EL (cell line): Measurements from ENCODE around the gene CDK4.

Experiments used
- DNase-seq: peaks from one replicate; pipeline ENCODE4 v3.0.0-alpha.2; 2016

Gene CDK4

GRCh38 chr12:57771873-57772428 lies 19.8 kb upstream of the CDK4 start, which contains the start of gene METTL1:
TSS of gene METTL1 (minus strand) at chr12:57772105. CDS start at chr12:57772083, 22 bp downstream.
- peak; percentile 98 for DNase-seq

- DNase-seq, result peak; percentile 95
Measured at GRCh38 chr12:57771236-57771872, 19.2 kb upstream of the CDK4 start.

GRCh38 chr12:57770734-57771133 lies 18.6 kb upstream of the CDK4 start:
- DNase-seq, result no peak

- no peak for DNase-seq
Measured at GRCh38 chr12:57769594-57769993, 17.5 kb upstream of the CDK4 start.

GRCh38 chr12:57767876-57768275 lies 15.8 kb upstream of the CDK4 start:
- DNase-seq, result no peak

- no peak for DNase-seq
Measured at GRCh38 chr12:57767305-57767698, 15.2 kb upstream of the CDK4 start.

- DNase-seq, result peak; percentile 71
Measured at GRCh38 chr12:57766464-57767304, 14.6 kb upstream of the CDK4 start, which contains the start of gene CYP27B1. TSS of gene CYP27B1 (minus strand) at chr12:57767078. CDS start at chr12:57767041, 37 bp downstream.

- peak; percentile 33 for DNase-seq
Measured at GRCh38 chr12:57765698-57766463, 13.8 kb upstream of the CDK4 start.

- DNase-seq, result peak; percentile 71
Measured at GRCh38 chr12:57765003-57765697, 13.0 kb upstream of the CDK4 start.

- DNase-seq, result no peak
Measured at GRCh38 chr12:57764662-57765002, 12.5 kb upstream of the CDK4 start.

GRCh38 chr12:57763881-57764661 lies 12.0 kb upstream of the CDK4 start:
- no peak for DNase-seq

GRCh38 chr12:57762463-57762862 lies 10.4 kb upstream of the CDK4 start:
- no peak for DNase-seq

- no peak for DNase-seq
Measured at GRCh38 chr12:57761391-57761998, 9.4 kb upstream of the CDK4 start.

- DNase-seq, result no peak
Measured at GRCh38 chr12:57760347-57760982, 8.4 kb upstream of the CDK4 start.

GRCh38 chr12:57759360-57759980 lies 7.4 kb upstream of the CDK4 start:
- DNase-seq, result no peak

- no peak for DNase-seq
Measured at GRCh38 chr12:57758552-57759359, 6.6 kb upstream of the CDK4 start.

- DNase-seq, result no peak
Measured at GRCh38 chr12:57757771-57758170, 5.7 kb upstream of the CDK4 start.

- no peak for DNase-seq
Measured at GRCh38 chr12:57756406-57757341, 4.6 kb upstream of the CDK4 start.
